H9 (cell line): ENCODE measurements around the gene MAML1. TPM values are rescaled to one million over a fixed set of nuclear protein-coding genes. Genes with fewer than 3 reads are reported as not detected.

Experiments
- DNase-seq: peaks from one replicate; pipeline ENCODE4 v3.0.0-alpha.2; 2017
- H2AFZ ChIP-seq: one replicate; pipeline ENCODE4 v1.6.1; 2013; ENCODE audit warnings: mild to moderate bottlenecking, low read length, control low read depth, moderate library complexity
- H2AK5ac ChIP-seq: 2 replicates; pipeline ENCODE4 v1.6.1; 2013; ENCODE audit warnings: low read length, control low read depth, mixed read lengths; ENCODE audit not compliant: insufficient read length
- H2BK120ac ChIP-seq: one replicate; pipeline ENCODE4 v1.6.1; 2013; ENCODE audit warnings: low read depth, mild to moderate bottlenecking, low read length, control low read depth, inconsistent platforms; ENCODE audit not compliant: poor library complexity, severe bottlenecking
- H2BK12ac ChIP-seq: 2 replicates; pipeline ENCODE4 v1.6.1; 2013; ENCODE audit warnings: low read length, control low read depth, mixed read lengths, low read depth; ENCODE audit not compliant: insufficient read length
- H2BK15ac ChIP-seq: 2 replicates; pipeline ENCODE4 v1.6.1; 2013; ENCODE audit warnings: low read depth, low read length, control low read depth
- H2BK20ac ChIP-seq: one replicate; pipeline ENCODE4 v1.6.1; 2013; ENCODE audit warnings: low read depth, mild to moderate bottlenecking, low read length, control low read depth, inconsistent platforms; ENCODE audit not compliant: poor library complexity, severe bottlenecking
- H2BK5ac ChIP-seq: 2 replicates; pipeline ENCODE4 v1.6.1; 2013; ENCODE audit warnings: low read length, control low read depth, mixed read lengths; ENCODE audit not compliant: insufficient read length
- H3K14ac ChIP-seq: 2 replicates; pipeline ENCODE4 v1.6.1; 2013; ENCODE audit warnings: low read length, control low read depth; ENCODE audit not compliant: insufficient read depth
- H3K18ac ChIP-seq: 2 replicates; pipeline ENCODE4 v1.6.1; 2013; ENCODE audit warnings: low read depth, mild to moderate bottlenecking, mixed read lengths, low read length, control low read depth; ENCODE audit not compliant: insufficient read length
- H3K23ac ChIP-seq: 2 replicates; pipeline ENCODE4 v1.6.1; 2013; ENCODE audit warnings: low read length, control low read depth, mixed read lengths, low read depth; ENCODE audit not compliant: insufficient read length
- H3K23me2 ChIP-seq: 2 replicates; pipeline ENCODE4 v1.6.1; 2013; ENCODE audit warnings: low read depth, mild to moderate bottlenecking, mixed read lengths, low read length, control low read depth; ENCODE audit not compliant: insufficient read length, poor library complexity, severe bottlenecking
- H3K27ac ChIP-seq: 2 replicates; pipeline ENCODE4 v1.5.1; 2013; ENCODE audit warnings: low read length, control low read depth, mixed read lengths, low read depth; ENCODE audit not compliant: insufficient read length
- H3K27me3 ChIP-seq: 2 replicates; pipeline ENCODE4 v1.6.1; 2013; ENCODE audit warnings: low read length, control low read depth, inconsistent platforms; ENCODE audit not compliant: insufficient read depth
- H3K4ac ChIP-seq: 2 replicates; pipeline ENCODE4 v1.6.1; 2013; ENCODE audit warnings: low read depth, mild to moderate bottlenecking, control low read depth, inconsistent platforms, low read length, moderate library complexity
- H3K4me1 ChIP-seq: 2 replicates; pipeline ENCODE4 v1.6.1; 2013; ENCODE audit warnings: low read length, control low read depth, inconsistent platforms; ENCODE audit not compliant: insufficient read depth
- H3K4me2 ChIP-seq: 2 replicates; pipeline ENCODE4 v1.6.1; 2013; ENCODE audit warnings: low read length, control low read depth, mixed read lengths; ENCODE audit not compliant: insufficient read length, insufficient read depth
- H3K56ac ChIP-seq: 2 replicates; pipeline ENCODE4 v1.6.1; 2013; ENCODE audit warnings: low read depth, mild to moderate bottlenecking, mixed read lengths, low read length, control low read depth; ENCODE audit not compliant: insufficient read length
- H3K79me1 ChIP-seq: 2 replicates; pipeline ENCODE4 v1.6.1; 2013; ENCODE audit warnings: low read depth, mild to moderate bottlenecking, moderate library complexity, low read length, control low read depth, inconsistent platforms; ENCODE audit not compliant: insufficient read depth, poor library complexity, severe bottlenecking
- H3K79me2 ChIP-seq: 2 replicates; pipeline ENCODE4 v1.6.1; 2013; ENCODE audit warnings: low read length, control low read depth, inconsistent platforms; ENCODE audit not compliant: insufficient read depth
- H3K9ac ChIP-seq: 2 replicates; pipeline ENCODE4 v1.6.1; 2013; ENCODE audit warnings: low read length, control low read depth, mixed read lengths; ENCODE audit not compliant: insufficient read length; ENCODE audit errors: extremely low read depth
- H3K9me3 ChIP-seq: one replicate; pipeline ENCODE4 v1.6.1; 2013; ENCODE audit warnings: low read depth, low read length, inconsistent platforms; ENCODE audit not compliant: control insufficient read depth
- H3T11ph ChIP-seq: one replicate; pipeline ENCODE4 v1.6.1; 2013; ENCODE audit warnings: mild to moderate bottlenecking, low read length, control low read depth, inconsistent platforms
- H4K20me1 ChIP-seq: one replicate; pipeline ENCODE4 v1.6.1; 2013; ENCODE audit not compliant: control insufficient read depth, insufficient read length, insufficient read depth
- H4K5ac ChIP-seq: 2 replicates; pipeline ENCODE4 v1.6.1; 2013; ENCODE audit warnings: low read depth, mild to moderate bottlenecking, mixed read lengths, low read length, control low read depth; ENCODE audit not compliant: insufficient read length
- H4K8ac ChIP-seq: replicated peaks from 2 replicates; pipeline ENCODE4 v1.6.1; 2013; ENCODE audit warnings: low read length, control low read depth, mixed read lengths, low read depth; ENCODE audit not compliant: insufficient read length
- H4K91ac ChIP-seq: 2 replicates; pipeline ENCODE4 v1.6.1; 2013; ENCODE audit warnings: low read depth, mild to moderate bottlenecking, moderate library complexity, mixed read lengths, low read length, control low read depth; ENCODE audit not compliant: insufficient read length
- H3K27ac Mint-ChIP-seq, 3 experiments: 2 replicates in 2 of 3; 3 replicates in 1 of 3; pipeline ENCODE4 v1.8.0; 2020 to 2021; ENCODE audit warnings: mixed read lengths in 3 of 3, mild to moderate bottlenecking in 1 of 3, moderate library complexity in 1 of 3
- H3K27me3 Mint-ChIP-seq: 2 replicates; pipeline ENCODE4 v1.8.0; 2021; ENCODE audit warnings: low read depth, mild to moderate bottlenecking, moderate library complexity, mixed read lengths
- H3K36me3 Mint-ChIP-seq, 3 experiments: 2 replicates in 2 of 3; 3 replicates in 1 of 3; pipeline ENCODE4 v1.8.0; 2020 to 2021; ENCODE audit warnings: low read depth in 3 of 3, mixed read lengths in 3 of 3; ENCODE audit not compliant: insufficient read depth in 1 of 3
- H3K4me1 Mint-ChIP-seq, 2 experiments: 2 replicates each; pipeline ENCODE4 v1.8.0; 2020; ENCODE audit warnings: mixed read lengths in 2 of 2
- H3K4me3 Mint-ChIP-seq, 2 experiments: 2 replicates in 1 of 2; 3 replicates in 1 of 2; pipeline ENCODE4 v1.8.0; 2020 to 2021; ENCODE audit warnings: mild to moderate bottlenecking in 2 of 2, mixed read lengths in 2 of 2, moderate library complexity in 1 of 2
- H3K9me3 Mint-ChIP-seq, 2 experiments: 2 replicates in 1 of 2; 3 replicates in 1 of 2; pipeline ENCODE4 v1.8.0; 2020; ENCODE audit warnings: mild to moderate bottlenecking in 2 of 2, mixed read lengths in 2 of 2, moderate library complexity in 1 of 2
- CTCF ChIP-seq: fragments of 200-600 bp; sonication (generic); conservative IDR thresholded peaks from 3 replicates; pipeline ENCODE4 v1.8.0; 2021; ENCODE audit warnings: antibody characterized with exemption, mild to moderate bottlenecking
- WGBS: extraction: QIAGEN DNeasy Blood & Tissue Kit; methylation state at CpG from one replicate; pipeline ENCODE4 v1.1.7; 2013; ENCODE audit warnings: missing lambda C conversion rate, low lambda C conversion rate, mixed read lengths; ENCODE audit not compliant: insufficient read length; ENCODE audit errors: extremely low coverage; 5-methylcytosine and 5-hydroxymethylcytosine counted together
- total RNA-seq: library from RNA; stranded (reverse); gene quantifications from 2 replicates; pipeline ENCODE4 v1.2.1, GENCODE V29; 2021

MAML1 gene
- total RNA-seq, 1 experiment from 2014 or later, result 50.8 TPM

- H3K23me2 ChIP-seq, result no peaks in the 10 kb centered on the region
Observed at GRCh38 chr5:179773686-179774040, 41.0 kb downstream of the MAML1 start.

More at GRCh38 chr5:179773686-179774040, 41.0 kb downstream of the MAML1 start:
- no peak overlapping the region for H2BK12ac ChIP-seq
- no peak overlapping the region for H4K91ac ChIP-seq
- Mint-ChIP-seq H3K4me3 (no peak overlapping the region), H3K27ac (peak overlapping the region in 2 of 3 experiments; percentile 5 to 18; a peak in 2 of 7 replicates), H3K9me3 (no peaks in the 10 kb centered on the region), H3K4me1 (no peaks in the 10 kb centered on the region), H3K27me3 (peaks cover 1% of the 10 kb centered on the region; the same call in 1 of the 2 replicates), H3K36me3 (peaks cover 51 to 88% (median 80%) of the 10 kb centered on the region in 3 experiments; a peak in 6 of 7 replicates)
- H3K4me2 ChIP-seq, result no peak overlapping the region
- no peak overlapping the region for H3K23ac ChIP-seq
- no peak overlapping the region for H2BK5ac ChIP-seq
- no peak overlapping the region for H3K14ac ChIP-seq
- H2BK20ac ChIP-seq, result no peak overlapping the region
- H3K4me1 ChIP-seq, result no peaks in the 10 kb centered on the region
- H3K18ac ChIP-seq, result no peak overlapping the region
- no peak overlapping the region for H2AFZ ChIP-seq
- H4K5ac ChIP-seq, result no peak overlapping the region
- no peak overlapping the region for H3T11ph ChIP-seq
- H3K27me3 ChIP-seq, result no peaks in the 10 kb centered on the region
- no peaks in the 10 kb centered on the region for H3K9me3 ChIP-seq
- DNase-seq, result no peak
- TF ChIP-seq CTCF, result no peak
- H3K56ac ChIP-seq, result no peak overlapping the region
- H3K9ac ChIP-seq, result no peak overlapping the region
- no peak overlapping the region for H2AK5ac ChIP-seq
- peaks cover 2% of the 10 kb centered on the region for H4K20me1 ChIP-seq
- no peaks in the 10 kb centered on the region for H3K79me1 ChIP-seq
- no peak overlapping the region for H3K4ac ChIP-seq
- H3K79me2 ChIP-seq, result no peaks in the 10 kb centered on the region
- H2BK15ac ChIP-seq, result no peak overlapping the region
- no peak overlapping the region for H2BK120ac ChIP-seq
- no peak overlapping the region for H4K8ac ChIP-seq
- WGBS, result no CpG with 5 or more reads among the region's 9 CpGs
- H3K27ac ChIP-seq, result no peak overlapping the region
